OCI-M2 (cell line): Measurements from ENCODE around the gene NOC3L.
A peak's percentile ranks its signal among the peaks of the same experiment; 100 is the strongest.

ENCODE experiments used
- DNase-seq: peaks from one replicate; lab custom pipeline; 2025; ENCODE audit not compliant: unreplicated experiment; lab: John Stamatoyannopoulos, UW

Gene NOC3L

GRCh38 chr10:94307046-94307615, 55.6 kb downstream of the NOC3L start:
- no peak for DNase-seq

- DNase-seq: no peak
Observed at GRCh38 chr10:94303929-94304328, 58.8 kb downstream of the NOC3L start.

- no peak for DNase-seq
Observed at GRCh38 chr10:94300042-94300441, 62.7 kb downstream of the NOC3L start.

GRCh38 chr10:94299417-94299816, 63.3 kb downstream of the NOC3L start:
- peak; percentile 15 for DNase-seq

- no peak for DNase-seq
Observed at GRCh38 chr10:94294168-94294567, 68.6 kb downstream of the NOC3L start.

- no peak for DNase-seq
Observed at GRCh38 chr10:94293354-94293753, 69.4 kb downstream of the NOC3L start.

GRCh38 chr10:94292434-94293090, 70.2 kb downstream of the NOC3L start:
- no peak for DNase-seq

GRCh38 chr10:94288361-94289101, 74.2 kb downstream of the NOC3L start:
- DNase-seq: no peak

- DNase-seq: no peak
Observed at GRCh38 chr10:94287336-94287735, 75.4 kb downstream of the NOC3L start.

GRCh38 chr10:94286901-94287300, 75.8 kb downstream of the NOC3L start:
- no peak for DNase-seq

- DNase-seq: no peak
Observed at GRCh38 chr10:94285271-94285670, 77.5 kb downstream of the NOC3L start.
